AG09309 (cell line): ENCODE results near the gene PRAMEF7.
"Not testable (repeated sequence)": the region's sequence is repeated elsewhere in the genome, so short reads cannot be mapped to it uniquely, and the experiment has no call there.

Experiments
- DNase-seq: peaks from one replicate; pipeline ENCODE4 v3.0.0-alpha.2; 2010; ENCODE audit warnings: low read depth
- H3K4me3 ChIP-seq: 2 replicates; pipeline ENCODE4 v1.5.1; 2011; ENCODE audit warnings: mild to moderate bottlenecking, low read depth, low read length, moderate library complexity; ENCODE audit not compliant: control insufficient read depth

Gene PRAMEF7

DNA sequence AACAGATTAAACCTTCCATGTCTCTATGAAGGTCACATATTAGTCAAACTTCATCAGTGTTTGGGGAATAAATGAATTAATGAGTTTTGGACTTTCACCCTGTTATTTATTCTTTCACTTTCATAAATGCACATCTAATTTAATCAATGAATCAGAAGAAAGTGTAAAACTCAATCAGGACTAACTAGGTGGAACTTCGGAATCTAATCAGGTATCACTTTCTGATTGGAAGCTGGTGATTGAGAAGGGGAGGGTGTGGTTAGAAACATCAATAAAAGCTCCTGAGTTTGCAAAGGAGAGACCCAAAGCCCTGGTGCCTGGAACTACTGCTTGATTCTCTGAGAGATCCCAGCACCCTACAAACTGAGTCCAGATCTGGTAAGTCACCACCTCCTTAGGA is at the start of gene PRAMEF7:
PRAMEF7 (plus strand) TSS at position 301 of the 400 bp plus-strand sequence. CDS start 1,083 bp downstream, outside the sequence.
- H3K4me3 ChIP-seq, DNase-seq: not testable (repeated sequence)

DNA sequence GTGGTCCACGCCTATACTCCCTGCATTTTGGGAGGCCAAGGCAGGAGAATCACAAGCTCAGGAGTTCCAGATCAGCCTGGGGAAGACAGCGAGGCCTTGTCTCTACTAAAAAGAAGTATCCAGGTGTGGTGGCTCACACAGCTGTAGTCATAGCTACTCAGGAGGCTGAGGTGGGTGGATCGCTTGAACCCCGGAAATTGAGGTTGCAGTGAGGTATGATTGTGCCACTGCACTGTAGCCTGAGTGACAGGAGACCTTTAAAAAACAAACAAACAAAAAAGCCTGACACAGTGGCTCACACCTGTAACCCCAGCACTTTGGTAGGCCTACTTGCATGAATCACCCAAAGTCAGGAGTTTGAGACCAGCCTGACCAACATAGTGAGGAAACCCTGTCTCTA is 38.0 kb upstream of the PRAMEF7 start:
- not testable (repeated sequence) for DNase-seq, H3K4me3 ChIP-seq

DNA sequence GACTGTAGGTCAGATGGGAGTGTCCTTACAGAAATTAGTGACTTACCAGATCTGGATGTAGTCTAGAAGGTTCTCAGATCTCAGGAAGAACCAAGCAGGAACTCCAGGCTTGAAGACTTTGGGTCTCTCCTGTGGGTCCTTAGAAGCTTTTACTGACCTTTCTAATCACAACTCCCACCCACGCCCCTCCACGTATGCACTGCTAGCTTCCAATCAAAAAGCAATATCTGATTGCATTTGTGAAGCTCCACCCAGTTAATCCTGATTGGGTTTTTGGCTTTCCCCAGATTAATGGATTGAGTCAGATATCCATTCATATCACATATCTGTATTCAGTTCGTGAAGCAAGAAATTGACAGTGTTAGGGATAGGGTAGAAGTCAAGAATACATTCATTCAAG is 30.3 kb upstream of the PRAMEF7 start, which contains the start of gene PRAMEF4:
PRAMEF4 (minus strand) TSS at position 101 of the 400 bp plus-strand sequence. CDS start 2,807 bp downstream, outside the sequence.
- DNase-seq, H3K4me3 ChIP-seq: not testable (repeated sequence)

DNA sequence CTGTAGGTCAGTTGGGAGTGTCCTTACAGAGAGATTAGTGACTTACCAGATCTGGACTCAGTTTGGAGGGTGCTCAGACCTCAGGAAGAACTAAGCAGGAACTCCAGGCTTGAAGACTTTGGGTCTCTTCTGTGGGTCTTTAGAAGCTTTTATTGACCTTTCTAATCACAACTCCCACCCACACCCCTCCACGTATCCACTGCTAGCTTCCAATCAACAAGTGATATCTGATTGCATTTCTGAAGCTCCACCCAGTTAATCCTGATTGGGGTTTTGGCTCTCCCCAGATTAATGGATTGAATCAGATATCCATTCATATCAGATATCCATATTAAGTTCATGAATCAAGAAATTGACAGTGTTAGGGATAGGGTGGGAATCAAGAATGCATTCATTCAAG is 18.2 kb upstream of the PRAMEF7 start, which contains the start of gene PRAMEF10:
PRAMEF10 (minus strand) TSS at position 101 of the 400 bp plus-strand sequence. CDS start 2,423 bp downstream, outside the sequence.
- not testable (repeated sequence) for DNase-seq, H3K4me3 ChIP-seq

DNA sequence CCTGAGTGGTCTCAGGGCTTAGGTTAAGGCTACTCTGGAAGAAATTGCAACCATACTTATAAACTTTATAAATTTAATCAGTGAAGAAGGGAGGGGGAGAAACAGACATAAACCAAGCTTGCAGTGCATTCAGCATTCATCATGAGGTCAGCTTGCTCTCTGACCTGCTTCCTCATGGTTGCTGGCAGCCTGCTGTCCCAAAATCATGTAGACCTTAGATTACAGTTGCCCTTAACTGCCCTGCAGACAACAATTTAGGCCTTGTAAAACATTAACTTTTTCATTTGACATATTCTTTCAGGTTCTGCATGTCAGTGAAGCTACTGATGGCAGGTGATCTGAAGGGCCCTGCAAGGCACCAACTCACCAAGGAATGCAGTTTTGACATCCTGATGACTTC is 17.2 kb upstream of the PRAMEF7 start:
- not testable (repeated sequence) for H3K4me3 ChIP-seq, DNase-seq

DNA sequence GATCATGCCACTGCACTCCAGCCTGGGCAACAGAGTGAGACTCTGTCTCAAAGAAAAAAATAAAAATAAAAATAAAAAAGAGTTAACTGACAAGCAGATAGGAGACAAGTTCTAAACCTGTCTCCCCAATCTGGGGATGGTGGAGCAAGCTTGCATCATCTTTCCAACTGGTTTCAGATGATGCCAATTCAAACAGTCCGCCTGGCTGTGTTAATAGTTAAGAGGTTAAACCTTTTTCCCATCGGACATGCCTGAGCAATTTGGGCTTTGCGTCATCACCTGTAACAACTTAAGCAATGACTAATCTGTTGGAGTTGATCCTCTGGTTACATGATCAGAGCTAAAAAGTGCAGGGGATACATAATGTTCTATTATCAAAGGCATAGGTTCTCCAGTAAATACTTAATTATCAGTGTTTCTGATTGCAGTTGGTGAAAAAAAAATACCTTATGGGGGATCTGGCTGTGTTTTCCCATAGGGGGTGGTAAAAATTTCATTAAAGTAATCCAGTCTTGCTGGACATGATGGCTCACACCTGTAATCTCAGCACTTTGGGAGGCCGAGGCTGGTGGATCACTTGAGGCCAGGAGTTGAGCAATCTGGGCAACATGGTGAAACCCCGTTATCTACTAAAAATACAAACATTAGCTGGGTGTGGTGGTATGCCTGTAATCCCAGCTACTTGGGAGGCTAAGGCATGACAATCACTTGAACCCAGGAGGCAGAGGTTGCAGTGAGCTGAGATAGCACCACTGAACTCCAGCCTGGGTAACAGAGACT is 12.4 kb upstream of the PRAMEF7 start:
- H3K4me3 ChIP-seq, DNase-seq: not testable (repeated sequence)

DNA sequence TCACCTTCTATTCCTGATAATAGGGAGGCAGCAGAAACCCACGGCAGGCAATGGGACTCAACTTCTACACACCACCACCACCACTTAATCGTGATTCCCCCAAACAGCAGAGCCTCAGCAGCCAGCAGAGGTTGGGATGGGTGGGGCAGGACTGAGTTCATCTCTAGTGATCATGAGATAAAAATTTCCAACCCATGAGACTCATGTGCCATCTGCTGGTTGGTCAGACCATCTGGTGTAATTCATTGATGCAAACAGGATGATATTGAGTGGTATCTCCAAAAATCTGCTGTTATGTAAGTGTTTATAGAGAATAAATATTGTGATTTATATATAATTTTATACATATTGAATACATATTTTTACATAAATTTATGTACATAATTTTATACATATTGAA is 5.3 kb downstream of the PRAMEF7 start:
- DNase-seq, H3K4me3 ChIP-seq: not testable (repeated sequence)

DNA sequence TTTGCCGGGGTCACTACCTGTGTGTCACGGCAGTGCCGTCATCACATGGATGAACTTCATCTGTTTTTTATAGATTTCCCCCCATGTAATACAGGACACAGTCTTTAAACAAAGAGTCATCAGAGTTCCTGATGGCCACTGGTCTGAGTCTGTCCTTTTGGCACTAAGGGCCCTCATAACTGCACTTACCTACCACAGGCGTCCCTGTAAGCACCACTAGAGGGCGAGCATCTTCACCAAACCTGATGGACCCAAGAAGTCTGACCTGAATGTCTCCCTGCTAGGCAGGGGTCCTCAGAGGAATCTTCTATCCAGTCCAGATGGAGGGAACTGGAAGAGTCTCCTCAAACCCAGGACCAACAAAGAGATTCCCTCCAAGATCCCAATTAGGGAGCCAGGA is 8.0 kb downstream of the PRAMEF7 start:
- not testable (repeated sequence) for DNase-seq, H3K4me3 ChIP-seq

DNA sequence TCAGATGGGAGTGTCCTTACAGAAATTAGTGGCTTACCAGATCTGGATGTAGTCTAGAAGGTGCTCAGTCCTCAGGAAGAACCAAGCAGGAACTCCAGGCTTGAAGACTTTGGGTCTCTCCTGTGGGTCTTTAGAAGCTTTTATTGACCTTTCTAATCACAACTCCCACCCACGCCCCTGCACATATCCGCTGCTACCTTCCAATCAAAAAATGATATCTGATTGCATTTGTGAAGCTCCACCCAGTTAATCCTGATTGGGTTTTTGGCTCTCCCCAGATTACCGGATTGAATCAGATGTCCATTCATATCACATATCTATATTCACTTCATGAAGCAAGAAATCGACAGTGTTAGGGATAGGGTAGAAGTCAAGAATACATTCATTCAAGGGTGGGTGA is 31.1 kb downstream of the PRAMEF7 start, which contains the start of gene PRAMEF6:
PRAMEF6 (minus strand) TSS at position 101 of the 400 bp plus-strand sequence. CDS start 5,062 bp downstream, outside the sequence.
- H3K4me3 ChIP-seq, DNase-seq: not testable (repeated sequence)
